H1 (cell line): ENCODE measurements around the gene TFAP2D.

Source experiments
- ATF3 ChIP-seq: IDR thresholded peaks from 2 replicates; pipeline ENCODE4 v1.6.1; 2011; ENCODE audit warnings: low read depth, mild to moderate bottlenecking, low read length; ENCODE audit not compliant: insufficient read depth
- CEBPB ChIP-seq: IDR thresholded peaks from 2 replicates; pipeline ENCODE4 v1.6.1; 2012; ENCODE audit warnings: low read depth, low read length
- E2F6 ChIP-seq: IDR thresholded peaks from 2 replicates; pipeline ENCODE4 v1.6.1; 2012; ENCODE audit warnings: inconsistent platforms
- EP300 ChIP-seq, 2 experiments: IDR thresholded peaks; 1 replicate in 1 of 2; 2 replicates in 1 of 2; pipeline ENCODE4 v1.6.1; 2011 to 2012; ENCODE audit warnings: low read depth in 2 of 2, low read length in 2 of 2, mild to moderate bottlenecking in 2 of 2, borderline replicate concordance in 1 of 2, inconsistent platforms in 1 of 2, moderate library complexity in 1 of 2
- EZH2 ChIP-seq: fragments of 200-600 bp; sonication (generic); IDR thresholded peaks from 2 replicates; pipeline ENCODE4 v1.7.1; 2012; ENCODE audit warnings: low read depth, mild to moderate bottlenecking, moderate library complexity, low read length, inconsistent platforms; ENCODE audit not compliant: severe bottlenecking
- GABPA ChIP-seq: IDR thresholded peaks from 2 replicates; pipeline ENCODE4 v1.6.1; 2011; ENCODE audit warnings: mild to moderate bottlenecking, low read length, moderate library complexity, borderline replicate concordance; ENCODE audit not compliant: insufficient read depth
- MAX ChIP-seq: IDR thresholded peaks from 2 replicates; pipeline ENCODE4 v1.6.1; 2012; ENCODE audit warnings: inconsistent platforms
- POLR2A ChIP-seq, 2 experiments: IDR thresholded peaks; 1 replicate in 1 of 2; 2 replicates in 1 of 2; pipeline ENCODE4 v1.6.1; 2011; ENCODE audit warnings: low read depth in 2 of 2, low read length in 2 of 2, mild to moderate bottlenecking in 2 of 2; ENCODE audit errors: control extremely low read depth in 1 of 2
- POLR2AphosphoS5 ChIP-seq: IDR thresholded peaks from 2 replicates; pipeline ENCODE4 v1.6.1; 2011; ENCODE audit warnings: low read depth, low read length
- RAD21 ChIP-seq, 2 experiments: IDR thresholded peaks in 1 of 2; conservative IDR thresholded peaks in 1 of 2; 2 replicates each; pipeline ENCODE4 v1.6.1; 2011; ENCODE audit warnings: low read depth in 2 of 2, low read length in 2 of 2, improper control_type of control experiment in 1 of 2, inconsistent platforms in 1 of 2, mild to moderate bottlenecking in 1 of 2, moderate library complexity in 1 of 2
- SIN3A ChIP-seq, 2 experiments: IDR thresholded peaks in 1 of 2; conservative IDR thresholded peaks in 1 of 2; 2 replicates each; pipeline ENCODE4 v1.6.1; 2011 to 2012; ENCODE audit warnings: low read length in 2 of 2, improper control_type of control experiment in 1 of 2, low read depth in 1 of 2, mild to moderate bottlenecking in 1 of 2
- SP1 ChIP-seq: IDR thresholded peaks from 2 replicates; pipeline ENCODE4 v1.6.1; 2011; ENCODE audit warnings: low read depth, low read length
- TEAD4 ChIP-seq: IDR thresholded peaks from 2 replicates; pipeline ENCODE4 v1.6.1; 2012; ENCODE audit warnings: low read depth, low read length, inconsistent platforms, mixed read lengths
- TF ChIP-seq, protein P1 (sequence below), 3 experiments: IDR thresholded peaks; 1 replicate in 2 of 3; 2 replicates in 1 of 3; pipeline versions ENCODE4 v1.5.1 to v1.6.1; 2011; ENCODE audit warnings: low read length in 3 of 3, mild to moderate bottlenecking in 3 of 3, inconsistent platforms in 2 of 3, low read depth in 1 of 3, moderate library complexity in 1 of 3; ENCODE audit not compliant: insufficient read depth in 1 of 3; ENCODE audit errors: control extremely low read depth in 1 of 3

GRCh38 chr6:50807035-50807434 lies 93.7 kb downstream of the TFAP2D start:
- TF ChIP-seq, protein P1, sequence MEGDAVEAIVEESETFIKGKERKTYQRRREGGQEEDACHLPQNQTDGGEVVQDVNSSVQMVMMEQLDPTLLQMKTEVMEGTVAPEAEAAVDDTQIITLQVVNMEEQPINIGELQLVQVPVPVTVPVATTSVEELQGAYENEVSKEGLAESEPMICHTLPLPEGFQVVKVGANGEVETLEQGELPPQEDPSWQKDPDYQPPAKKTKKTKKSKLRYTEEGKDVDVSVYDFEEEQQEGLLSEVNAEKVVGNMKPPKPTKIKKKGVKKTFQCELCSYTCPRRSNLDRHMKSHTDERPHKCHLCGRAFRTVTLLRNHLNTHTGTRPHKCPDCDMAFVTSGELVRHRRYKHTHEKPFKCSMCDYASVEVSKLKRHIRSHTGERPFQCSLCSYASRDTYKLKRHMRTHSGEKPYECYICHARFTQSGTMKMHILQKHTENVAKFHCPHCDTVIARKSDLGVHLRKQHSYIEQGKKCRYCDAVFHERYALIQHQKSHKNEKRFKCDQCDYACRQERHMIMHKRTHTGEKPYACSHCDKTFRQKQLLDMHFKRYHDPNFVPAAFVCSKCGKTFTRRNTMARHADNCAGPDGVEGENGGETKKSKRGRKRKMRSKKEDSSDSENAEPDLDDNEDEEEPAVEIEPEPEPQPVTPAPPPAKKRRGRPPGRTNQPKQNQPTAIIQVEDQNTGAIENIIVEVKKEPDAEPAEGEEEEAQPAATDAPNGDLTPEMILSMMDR (IDR thresholded peaks at IDR 0.05; ENCODE audit: control extremely low read depth in 1 of 3, insufficient read depth in 1 of 3, low read depth in 1 of 3, low read length in 3 of 3) = no peak
- TF ChIP-seq POLR2AphosphoS5 (no peak), E2F6 (no peak), GABPA (no peak), RAD21 (IDR thresholded peaks at IDR 0.05 in 1 of 2, conservative IDR thresholded peaks at IDR 0.05 in 1 of 2; ENCODE audit: low read depth in 2 of 2, low read length in 2 of 2) (no peak), ATF3 (no peak), SIN3A (conservative IDR thresholded peaks at IDR 0.05 in 1 of 2, IDR thresholded peaks at IDR 0.05 in 1 of 2; ENCODE audit: low read depth in 1 of 2, low read length in 2 of 2) (no peak), TEAD4 (no peak), MAX (no peak), EP300 (IDR thresholded peaks at IDR 0.05; ENCODE audit: borderline replicate concordance in 1 of 2, low read depth in 2 of 2, low read length in 2 of 2) (no peak), EZH2 (no peak), POLR2A (IDR thresholded peaks at IDR 0.05; ENCODE audit: control extremely low read depth in 1 of 2, low read depth in 2 of 2, low read length in 2 of 2) (no peak), CEBPB (no peak), SP1 (no peak)
